ENCODE results near the gene SASH1.

- TF ChIP-seq POLR2A (IDR thresholded peaks at IDR 0.05; ENCODE audit: low read length) (no peak), GATA1 (IDR thresholded peaks at IDR 0.05; ENCODE audit: low read depth, low read length) (no peak)
Measured at GRCh38 chr6:148379966-148380713, 37.5 kb downstream of the SASH1 start.
